GM12878 (cell line): ENCODE measurements around the gene PDE9A. TPM values are rescaled to one million over a fixed set of nuclear protein-coding genes. Genes with fewer than 3 reads are reported as not detected.

Experiments used
- ATAC-seq: fragments of 200-7000 bp; cut with Tn5 transposase; 3 replicates; pipeline ENCODE4 v1.9.1; 2020; ENCODE audit warnings: mild to moderate bottlenecking, moderate library complexity
- BruUV-seq: library from RNA; stranded (reverse); fragments of 400-500 nt; replicated peaks from 2 replicates; lab custom pipeline; 2021; lab: Mats Ljungman, UMichigan
- CTCF ChIA-PET: fragments of 300-600 bp; sonication (Branson Sonifier 250); formaldehyde crosslinking; extraction: SDS; loops from one replicate; lab custom pipeline; 2021; ENCODE audit warnings: inconsistent platforms; lab: Yijun Ruan, JAX
- POLR2A ChIA-PET: fragments of 350-600 bp; formaldehyde crosslinking; extraction: SDS; loops from one replicate; lab custom pipeline; 2021; ENCODE audit warnings: inconsistent platforms; lab: Charles Lee
- RAD21 ChIA-PET: fragments of 300-600 bp; sonication (Branson Sonifier 250); formaldehyde crosslinking; loops from one replicate; lab custom pipeline; 2023; ENCODE audit warnings: antibody characterized with exemption; ENCODE audit not compliant: unreplicated experiment; lab: Charles Lee
- SMC1A ChIA-PET: fragments of 300-600 bp; sonication (Branson Sonifier 250); formaldehyde crosslinking; loops from one replicate; lab custom pipeline; 2023; ENCODE audit not compliant: unreplicated experiment, uncharacterized antibody; lab: Charles Lee
- DNase-seq: peaks from one replicate; pipeline ENCODE4 v3.0.0-alpha.2; 2011; ENCODE audit warnings: low read depth, low spot score
- FAIRE-seq: peaks from 3 replicates; lab custom pipeline; 2011; peaks lifted over from hg19 to GRCh38; lab: Jason Lieb, UNC
- H2AFZ ChIP-seq: 2 replicates; pipeline ENCODE4 v1.6.0; 2011; ENCODE audit warnings: low read depth, low read length, control low read depth; ENCODE audit not compliant: control insufficient read depth
- H3K27ac ChIP-seq: 2 replicates; pipeline ENCODE4 v1.5.1; 2011; ENCODE audit warnings: control low read depth; ENCODE audit not compliant: control insufficient read depth, insufficient read depth
- H3K27me3 ChIP-seq, 2 experiments: replicated peaks in 1 of 2; 2 replicates each; pipeline versions ENCODE4 v1.6.0 to v1.6.1; 2011; ENCODE audit warnings: low read length in 1 of 2; ENCODE audit not compliant: control insufficient read depth in 2 of 2, insufficient read depth in 2 of 2
- H3K36me3 ChIP-seq, 2 experiments: 2 replicates each; pipeline ENCODE4 v1.5.1; 2011; ENCODE audit warnings: low read length in 1 of 2; ENCODE audit not compliant: control insufficient read depth in 2 of 2, insufficient read depth in 2 of 2
- H3K4me1 ChIP-seq: 2 replicates; pipeline ENCODE4 v1.6.1; 2011; ENCODE audit warnings: mild to moderate bottlenecking, low read length, moderate library complexity, mixed read lengths; ENCODE audit not compliant: control insufficient read depth, insufficient read depth
- H3K4me2 ChIP-seq: 2 replicates; pipeline ENCODE4 v1.6.0; 2011; ENCODE audit warnings: control low read depth; ENCODE audit not compliant: control insufficient read depth, insufficient read depth
- H3K4me3 ChIP-seq: fragments of 200-600 bp; sonication (generic); 2 replicates; pipeline ENCODE4 v1.5.1; 2016
- H3K79me2 ChIP-seq: 2 replicates; pipeline ENCODE4 v1.6.0; 2011; ENCODE audit warnings: low read length; ENCODE audit not compliant: control insufficient read depth, insufficient read depth
- H3K9ac ChIP-seq: 2 replicates; pipeline ENCODE4 v1.8.0; 2011; ENCODE audit warnings: low read length, control low read depth, mixed read lengths; ENCODE audit not compliant: control insufficient read depth, insufficient read depth
- H3K9me3 ChIP-seq: replicated peaks from 3 replicates; pipeline ENCODE4 v1.5.1; 2011; ENCODE audit warnings: mild to moderate bottlenecking, low read length; ENCODE audit not compliant: control insufficient read depth, insufficient read depth
- H4K20me1 ChIP-seq: 2 replicates; pipeline ENCODE4 v1.6.0; 2011; ENCODE audit not compliant: control insufficient read depth, insufficient read depth
- BCL11A ChIP-seq: IDR thresholded peaks from 2 replicates; pipeline ENCODE4 v1.6.1; 2011; ENCODE audit warnings: low read depth, low read length
- KLF5 ChIP-seq: fragments of 450-650 bp; IDR thresholded peaks from 2 replicates; pipeline ENCODE4 v1.6.1; 2014; ENCODE audit warnings: mild to moderate bottlenecking; ENCODE audit not compliant: partially characterized antibody
- MXI1 ChIP-seq: fragments of 150-350 bp; IDR thresholded peaks from 2 replicates; pipeline ENCODE4 v1.6.1; 2011; ENCODE audit warnings: low read depth, mild to moderate bottlenecking, inconsistent platforms, low read length, improper control_type of control experiment
- POLR2A ChIP-seq: IDR thresholded peaks from 2 replicates; pipeline ENCODE4 v1.6.1; 2011; ENCODE audit warnings: low read depth, mild to moderate bottlenecking, low read length
- POLR2AphosphoS5 ChIP-seq: IDR thresholded peaks from 2 replicates; pipeline ENCODE4 v1.6.1; 2011; ENCODE audit warnings: mild to moderate bottlenecking, low read length, inconsistent platforms
- RAD51 ChIP-seq: fragments of 450-650 bp; IDR thresholded peaks from 2 replicates; pipeline ENCODE4 v1.6.1; 2016; ENCODE audit warnings: moderate library complexity, mild to moderate bottlenecking, inconsistent platforms
- RFX5 ChIP-seq: IDR thresholded peaks from 2 replicates; pipeline ENCODE4 v1.6.1; 2011; ENCODE audit warnings: low read depth, low read length, improper control_type of control experiment
- RUNX3 ChIP-seq: IDR thresholded peaks from 2 replicates; pipeline ENCODE4 v1.6.1; 2012; ENCODE audit warnings: low read length, inconsistent platforms
- SRF ChIP-seq, 2 experiments: IDR thresholded peaks; 2 replicates each; pipeline ENCODE4 v1.6.1; 2011; ENCODE audit warnings: low read depth in 2 of 2, low read length in 2 of 2, mild to moderate bottlenecking in 1 of 2, moderate library complexity in 1 of 2
- YY1 ChIP-seq: IDR thresholded peaks from 2 replicates; pipeline ENCODE4 v1.6.1; 2011; ENCODE audit warnings: low read depth, mild to moderate bottlenecking, low read length
- ZBED1 ChIP-seq: IDR thresholded peaks from 2 replicates; pipeline ENCODE4 v1.6.1; 2016; ENCODE audit warnings: borderline replicate concordance
- WGBS: methylation state at CpG from one replicate; pipeline ENCODE4 v1.1.6; 2016; ENCODE audit warnings: low lambda C conversion rate; ENCODE audit not compliant: insufficient replicate concordance, insufficient coverage; ENCODE audit errors: missing lambda C conversion rate; 5-methylcytosine and 5-hydroxymethylcytosine counted together
- in situ Hi-C: fragments of 300-500 bp; cut with MboI; formaldehyde crosslinking; loops from 9 replicates; pipeline ENCODE4 v1.14.3; 2018; ENCODE audit warnings: mixed read lengths
- intact Hi-C: fragments of 100-400 bp; cut with micrococcal nuclease; formaldehyde crosslinking; loops from one replicate; pipeline ENCODE4 v1.14.2; 2022; ENCODE audit not compliant: unreplicated experiment
- polyA plus RNA-seq, 11 experiments: library from polyadenylated mRNA; depleted of rRNA in 4 of 11; unstranded in 6 of 11; stranded (reverse) in 5 of 11; fragments of >200 nt; fragmentation: Nextera tagmentation in 4 of 11; fragmentation: Illumina TruSeq in 1 of 11; extraction: Ambion mirVana in 4 of 11; extraction: Trizol in 1 of 11; gene quantifications; 1 replicate in 1 of 11; 2 replicates in 10 of 11; pipeline versions ENCODE4 v1.2.1 to v1.2.3, GENCODE V29; 2011 to 2016; ENCODE audit warnings: inconsistent platforms in 2 of 11, missing spikeins in 2 of 11, low read depth in 1 of 11
- total RNA-seq, 4 experiments: library from RNA; depleted of rRNA in 3 of 4; stranded (reverse); fragments of >200 nt in 3 of 4; fragmentation: Illumina TruSeq in 1 of 4; extraction: Trizol in 1 of 4; gene quantifications; 2 replicates each; pipeline versions ENCODE4 v1.2.1 to v1.2.3, GENCODE V29; 2013 to 2021
- TF ChIP-seq, protein P1 (sequence below): IDR thresholded peaks from 2 replicates; pipeline ENCODE4 v1.6.1; 2011; ENCODE audit warnings: mild to moderate bottlenecking, low read depth, low read length, moderate library complexity; ENCODE audit not compliant: insufficient replicate concordance

The PDE9A gene
- total and polyA plus RNA-seq, 10 of the 15 experiments (the other 5 are each of a cell fraction or from before 2014, with no cell fraction given), result 0.08 to 0.45 (median 0.20) TPM; not detected in 1

DNA sequence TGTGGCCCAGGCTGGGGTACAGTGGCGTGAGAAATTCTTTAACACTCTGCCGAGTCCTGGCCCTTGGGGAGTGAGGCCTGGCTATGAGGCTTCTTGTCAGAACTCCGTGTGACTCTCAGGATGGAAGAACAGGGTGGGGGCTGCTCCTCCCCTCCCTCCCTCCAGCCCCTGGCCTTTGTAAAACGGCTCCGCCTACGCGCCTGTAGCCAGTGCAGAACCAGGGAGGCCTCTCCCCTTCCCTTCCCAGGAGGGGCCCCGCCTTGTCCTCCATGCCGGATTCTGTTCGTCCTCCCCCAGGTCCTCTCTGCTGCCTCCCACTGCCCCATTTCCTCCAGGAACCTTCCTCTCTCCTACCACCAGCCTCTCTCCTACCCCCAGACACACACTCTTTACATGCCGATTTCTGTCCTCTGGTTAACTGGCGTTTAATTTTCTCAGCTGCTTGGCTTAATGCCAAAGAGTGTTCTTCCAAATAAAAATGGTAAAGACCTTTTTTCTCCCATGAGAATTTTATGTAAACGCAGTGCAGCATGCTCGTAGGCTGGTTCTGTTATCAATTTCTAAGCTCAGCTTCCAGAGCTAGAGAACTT, 21.0 kb downstream of the PDE9A start:
- Histone ChIP-seq H3K9ac (no peak overlapping the region), H3K27ac (no peak overlapping the region), H3K4me2 (no peak overlapping the region), H3K36me3 (no peaks in the 10 kb centered on the region), H3K9me3 (no peaks in the 10 kb centered on the region), H3K79me2 (no peaks in the 10 kb centered on the region), H3K4me3 (no peak overlapping the region), H3K4me1 (no peaks in the 10 kb centered on the region), H3K27me3 (peaks cover 0 to 6% of the 10 kb centered on the region in 2 experiments; a peak in 2 of 4 replicates), H2AFZ (no peak overlapping the region), H4K20me1 (no peaks in the 10 kb centered on the region)
- intact Hi-C loops, result no loop called here
- DNase-seq (no peak), FAIRE-seq (no peak), ATAC-seq (no peak)
- ChIA-PET POLR2A (no interaction called here), SMC1A (no interaction called here), RAD21 (no interaction called here), CTCF (no interaction called here)
- WGBS, result 25% methylated on average over 9 of the region's 14 CpGs
- no TSS peak for BruUV-seq
- TF ChIP-seq, protein P1, sequence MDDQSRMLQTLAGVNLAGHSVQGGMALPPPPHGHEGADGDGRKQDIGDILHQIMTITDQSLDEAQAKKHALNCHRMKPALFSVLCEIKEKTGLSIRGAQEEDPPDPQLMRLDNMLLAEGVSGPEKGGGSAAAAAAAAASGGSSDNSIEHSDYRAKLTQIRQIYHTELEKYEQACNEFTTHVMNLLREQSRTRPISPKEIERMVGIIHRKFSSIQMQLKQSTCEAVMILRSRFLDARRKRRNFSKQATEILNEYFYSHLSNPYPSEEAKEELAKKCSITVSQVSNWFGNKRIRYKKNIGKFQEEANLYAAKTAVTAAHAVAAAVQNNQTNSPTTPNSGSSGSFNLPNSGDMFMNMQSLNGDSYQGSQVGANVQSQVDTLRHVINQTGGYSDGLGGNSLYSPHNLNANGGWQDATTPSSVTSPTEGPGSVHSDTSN, result no peak
- TF ChIP-seq KLF5, result no peak
- no peak for TF ChIP-seq ZBED1
- no peak for TF ChIP-seq MXI1
- TF ChIP-seq POLR2AphosphoS5, result no peak
- TF ChIP-seq RUNX3, result no peak
- no peak for TF ChIP-seq BCL11A
- no peak for TF ChIP-seq POLR2A
- no peak for TF ChIP-seq RAD51
- TF ChIP-seq YY1, result no peak
- TF ChIP-seq RFX5, result no peak
- TF ChIP-seq SRF (IDR thresholded peaks at IDR 0.05; ENCODE audit: low read depth in 2 of 2, low read length in 2 of 2), result no peak
- in situ Hi-C loops, result no loop called here
